Measurements from ENCODE around the gene ANTXR1.

- TF ChIP-seq CTCF (IDR thresholded peaks at IDR 0.05 in 8 of 11, conservative IDR thresholded peaks at IDR 0.05 in 3 of 11) (no peak), POLR2A (IDR thresholded peaks at IDR 0.05) (no peak)
Measured at GRCh38 chr2:69159986-69160385, 147.0 kb downstream of the ANTXR1 start.

All from spleen (tissue), 7 donors.